Ovary (tissue), 3 donors: ENCODE results near the gene EIF5A.

Experiments
- EP300 ChIP-seq: sonication (generic); formaldehyde crosslinking; IDR thresholded peaks from one replicate; pipeline ENCODE4 v1.6.1; 2017; ENCODE audit warnings: antibody characterized with exemption
- POLR2A ChIP-seq: fragments of 450-650 bp; IDR thresholded peaks from one replicate; pipeline ENCODE4 v1.6.1; 2017; ENCODE audit warnings: antibody characterized with exemption, mild to moderate bottlenecking, moderate library complexity
- TF ChIP-seq, protein P1 (sequence below), 3 donors: fragments of 450-650 bp in 2 of 3; fragments of 200-600 bp in 1 of 3; IDR thresholded peaks; one replicate each; pipeline versions ENCODE4 v1.5.1 to v1.8.0; 2016 to 2022; ENCODE audit warnings: antibody characterized with exemption in 3 of 3, mild to moderate bottlenecking in 1 of 3
- donor health status: DM: no; HTN: no; CAD: no.

GRCh38 chr17:7260151-7260550 lies 47.3 kb upstream of the EIF5A start:
- TF ChIP-seq, protein P1, sequence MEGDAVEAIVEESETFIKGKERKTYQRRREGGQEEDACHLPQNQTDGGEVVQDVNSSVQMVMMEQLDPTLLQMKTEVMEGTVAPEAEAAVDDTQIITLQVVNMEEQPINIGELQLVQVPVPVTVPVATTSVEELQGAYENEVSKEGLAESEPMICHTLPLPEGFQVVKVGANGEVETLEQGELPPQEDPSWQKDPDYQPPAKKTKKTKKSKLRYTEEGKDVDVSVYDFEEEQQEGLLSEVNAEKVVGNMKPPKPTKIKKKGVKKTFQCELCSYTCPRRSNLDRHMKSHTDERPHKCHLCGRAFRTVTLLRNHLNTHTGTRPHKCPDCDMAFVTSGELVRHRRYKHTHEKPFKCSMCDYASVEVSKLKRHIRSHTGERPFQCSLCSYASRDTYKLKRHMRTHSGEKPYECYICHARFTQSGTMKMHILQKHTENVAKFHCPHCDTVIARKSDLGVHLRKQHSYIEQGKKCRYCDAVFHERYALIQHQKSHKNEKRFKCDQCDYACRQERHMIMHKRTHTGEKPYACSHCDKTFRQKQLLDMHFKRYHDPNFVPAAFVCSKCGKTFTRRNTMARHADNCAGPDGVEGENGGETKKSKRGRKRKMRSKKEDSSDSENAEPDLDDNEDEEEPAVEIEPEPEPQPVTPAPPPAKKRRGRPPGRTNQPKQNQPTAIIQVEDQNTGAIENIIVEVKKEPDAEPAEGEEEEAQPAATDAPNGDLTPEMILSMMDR (IDR thresholded peaks at IDR 0.05), result no peak
- TF ChIP-seq EP300 (no peak), POLR2A (no peak)
